OCI-LY1 (cell line): ENCODE data around the gene PTH1R.
A peak's percentile ranks its signal among the peaks of the same experiment; 100 is the strongest.

ENCODE experiments used
- H2AFZ ChIP-seq: fragments of 200-600 bp; sonication (generic), shearing (Covaris generic); 2 replicates; pipeline ENCODE4 v1.6.0; 2014; ENCODE audit warnings: antibody characterized with exemption, mild to moderate bottlenecking, low read length
- H3F3A ChIP-seq: fragments of 200-600 bp; sonication (generic), shearing (Covaris generic); 2 replicates; pipeline ENCODE4 v1.6.0; 2014; ENCODE audit warnings: mild to moderate bottlenecking, antibody characterized with exemption, low read length, moderate library complexity; ENCODE audit not compliant: insufficient read depth
- H3K27ac ChIP-seq: fragments of 200-600 bp; sonication (generic); 2 replicates; pipeline ENCODE4 v1.5.1; 2014; ENCODE audit warnings: low read length, mixed run types, mild to moderate bottlenecking, low read depth; ENCODE audit not compliant: poor library complexity, severe bottlenecking
- H3K27me3 ChIP-seq: fragments of 200-600 bp; sonication (generic); 2 replicates; pipeline ENCODE4 v1.6.0; 2014; ENCODE audit warnings: antibody characterized with exemption, mild to moderate bottlenecking, low read length, moderate library complexity; ENCODE audit not compliant: insufficient read depth
- H3K36me3 ChIP-seq: fragments of 200-600 bp; sonication (generic); 2 replicates; pipeline ENCODE4 v1.6.1; 2014; ENCODE audit warnings: mild to moderate bottlenecking, antibody characterized with exemption, low read length, moderate library complexity, mixed read lengths; ENCODE audit not compliant: insufficient read depth
- H3K4me1 ChIP-seq: fragments of 200-600 bp; sonication (generic); 2 replicates; pipeline ENCODE4 v1.5.1; 2014; ENCODE audit warnings: mild to moderate bottlenecking, low read length, moderate library complexity; ENCODE audit not compliant: insufficient read depth, severe bottlenecking
- H3K4me2 ChIP-seq: fragments of 200-600 bp; sonication (generic), shearing (Covaris generic); 2 replicates; pipeline ENCODE4 v1.6.1; 2014; ENCODE audit warnings: low read length
- H3K4me3 ChIP-seq: fragments of 200-600 bp; sonication (generic); 2 replicates; pipeline ENCODE4 v1.5.1; 2014; ENCODE audit warnings: low read length, low read depth, mild to moderate bottlenecking, mixed read lengths; ENCODE audit not compliant: poor library complexity, severe bottlenecking
- H3K79me2 ChIP-seq: fragments of 200-600 bp; shearing (Covaris generic); 2 replicates; pipeline ENCODE4 v1.6.1; 2016; ENCODE audit warnings: mixed run types, low read length, mixed read lengths; ENCODE audit not compliant: insufficient read depth
- H3K9ac ChIP-seq: fragments of 200-600 bp; sonication (generic), shearing (Covaris generic); 2 replicates; pipeline ENCODE4 v1.6.1; 2014; ENCODE audit warnings: mild to moderate bottlenecking, low read length, mixed read lengths
- H3K9me2 ChIP-seq: fragments of 200-600 bp; sonication (generic), shearing (Covaris generic); 2 replicates; pipeline ENCODE4 v1.6.1; 2014; ENCODE audit warnings: low read depth, mild to moderate bottlenecking, low read length, mixed read lengths
- H3K9me3 ChIP-seq: fragments of 200-600 bp; shearing (Covaris generic); 2 replicates; pipeline ENCODE4 v1.6.1; 2014; ENCODE audit warnings: low read length, mixed read lengths
- H4K20me1 ChIP-seq: fragments of 200-600 bp; sonication (generic), shearing (Covaris generic); 2 replicates; pipeline ENCODE4 v1.6.0; 2016; ENCODE audit warnings: mild to moderate bottlenecking, low read length; ENCODE audit not compliant: insufficient read depth
- EZH2 ChIP-seq: fragments of 200-600 bp; sonication (generic), shearing (Covaris generic); IDR thresholded peaks from 2 replicates; pipeline ENCODE4 v1.8.0; 2017; ENCODE audit warnings: borderline replicate concordance, mixed run types, mild to moderate bottlenecking, antibody characterized with exemption, low read length, moderate library complexity, mixed read lengths
- TF ChIP-seq, protein P1 (sequence below): fragments of 200-600 bp; sonication (generic), shearing (Covaris generic); IDR thresholded peaks from 2 replicates; pipeline ENCODE4 v1.5.1; 2017; ENCODE audit warnings: mild to moderate bottlenecking, antibody characterized with exemption, low read length, moderate library complexity, mixed read lengths

The PTH1R gene

DNA sequence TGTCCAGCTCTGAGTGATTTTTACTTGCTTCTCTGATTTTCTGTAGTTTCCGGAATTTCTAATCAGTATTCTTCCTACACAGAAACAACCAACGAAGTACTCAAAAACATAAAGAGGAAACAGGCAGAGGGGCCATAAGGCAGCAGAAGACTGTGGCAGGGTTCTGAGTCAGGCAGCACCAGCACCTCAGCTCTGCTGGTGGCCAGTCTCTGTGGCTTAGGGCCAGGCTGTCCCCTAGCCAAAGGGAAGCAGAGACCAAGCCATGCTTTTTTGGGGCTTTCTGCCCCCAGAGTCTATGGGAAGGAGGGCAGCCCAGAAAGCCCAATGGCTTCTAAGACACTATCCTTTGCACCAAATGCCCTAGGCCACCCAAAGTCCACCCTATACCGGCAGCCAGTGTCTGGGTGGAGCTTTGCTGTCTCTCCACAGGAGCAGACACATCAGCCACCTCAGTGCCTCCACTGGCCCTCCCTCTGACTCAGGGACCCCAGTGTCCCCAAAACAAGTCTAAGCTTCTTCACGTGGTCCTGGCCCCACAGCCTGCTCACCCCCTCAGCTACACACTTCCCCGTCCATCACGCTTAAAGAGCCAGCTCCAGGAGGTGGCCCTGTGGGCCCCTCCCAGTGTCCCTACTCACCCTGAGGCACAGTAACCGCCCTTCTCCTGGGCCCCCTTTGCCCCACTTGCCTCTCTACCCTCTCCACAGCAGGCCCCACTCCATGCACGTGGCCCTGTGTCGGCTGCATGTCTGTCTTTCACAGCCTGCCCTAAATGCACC lies 52.8 kb downstream of the PTH1R start:
- 0 out of 2 replicates have a peak, but pooled peaks cover 3% of the 10 kb centered on the region for H3K9me3 ChIP-seq
- peaks cover 52% of the 10 kb centered on the region for H3K36me3 ChIP-seq
- H3K4me1 ChIP-seq: peaks cover 95% of the 10 kb centered on the region
- no peak overlapping the region for H3K4me3 ChIP-seq
- H3K9ac ChIP-seq: peak overlapping the region; percentile 18; the same call in 1 of the 2 replicates
- H2AFZ ChIP-seq: no peak overlapping the region
- peak overlapping the region; percentile 96 for H3K27ac ChIP-seq
- H3K27me3 ChIP-seq: no peaks in the 10 kb centered on the region
- H4K20me1 ChIP-seq: no peaks in the 10 kb centered on the region
- TF ChIP-seq, protein P1, sequence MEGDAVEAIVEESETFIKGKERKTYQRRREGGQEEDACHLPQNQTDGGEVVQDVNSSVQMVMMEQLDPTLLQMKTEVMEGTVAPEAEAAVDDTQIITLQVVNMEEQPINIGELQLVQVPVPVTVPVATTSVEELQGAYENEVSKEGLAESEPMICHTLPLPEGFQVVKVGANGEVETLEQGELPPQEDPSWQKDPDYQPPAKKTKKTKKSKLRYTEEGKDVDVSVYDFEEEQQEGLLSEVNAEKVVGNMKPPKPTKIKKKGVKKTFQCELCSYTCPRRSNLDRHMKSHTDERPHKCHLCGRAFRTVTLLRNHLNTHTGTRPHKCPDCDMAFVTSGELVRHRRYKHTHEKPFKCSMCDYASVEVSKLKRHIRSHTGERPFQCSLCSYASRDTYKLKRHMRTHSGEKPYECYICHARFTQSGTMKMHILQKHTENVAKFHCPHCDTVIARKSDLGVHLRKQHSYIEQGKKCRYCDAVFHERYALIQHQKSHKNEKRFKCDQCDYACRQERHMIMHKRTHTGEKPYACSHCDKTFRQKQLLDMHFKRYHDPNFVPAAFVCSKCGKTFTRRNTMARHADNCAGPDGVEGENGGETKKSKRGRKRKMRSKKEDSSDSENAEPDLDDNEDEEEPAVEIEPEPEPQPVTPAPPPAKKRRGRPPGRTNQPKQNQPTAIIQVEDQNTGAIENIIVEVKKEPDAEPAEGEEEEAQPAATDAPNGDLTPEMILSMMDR: no peak
- no peak for TF ChIP-seq EZH2
- no peaks in the 10 kb centered on the region for H3K79me2 ChIP-seq
- H3K4me2 ChIP-seq: peak overlapping the region; percentile 33; the same call in 1 of the 2 replicates
- H3K9me2 ChIP-seq: no peaks in the 10 kb centered on the region
- peaks cover 9% of the 10 kb centered on the region; the same call in 1 of the 2 replicates for H3F3A ChIP-seq

DNA sequence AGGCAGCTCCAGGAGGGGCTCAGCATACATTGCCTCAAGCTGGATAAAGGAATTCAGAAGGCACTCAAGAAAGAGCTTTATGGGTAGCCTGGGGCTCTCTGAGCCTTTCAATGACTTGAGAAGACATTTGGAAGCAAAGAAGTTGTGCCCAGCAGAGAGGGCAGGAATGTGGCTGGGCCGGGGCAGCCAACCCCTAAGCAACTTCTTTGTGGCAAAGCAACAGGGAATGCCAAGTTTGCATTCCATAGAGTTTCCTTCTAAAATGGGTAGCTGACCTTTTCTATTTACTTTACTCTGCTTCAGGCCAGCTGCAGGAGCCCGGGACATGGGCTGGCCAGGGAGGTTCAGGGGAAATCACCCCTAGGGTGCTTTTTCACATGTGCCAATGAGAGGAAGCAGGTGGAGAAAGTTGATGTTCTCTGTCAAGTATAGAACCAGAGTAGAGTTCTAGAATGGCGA lies 53.5 kb downstream of the PTH1R start:
- no peaks in the 10 kb centered on the region for H4K20me1 ChIP-seq
- H3K4me1 ChIP-seq: peaks cover 92% of the 10 kb centered on the region
- peak overlapping the region; percentile 20; the same call in 1 of the 2 replicates for H3K4me2 ChIP-seq
- peak overlapping the region; percentile 96 for H3K27ac ChIP-seq
- H3K9ac ChIP-seq: peak overlapping the region; percentile 18; the same call in 1 of the 2 replicates
- H3K79me2 ChIP-seq: no peaks in the 10 kb centered on the region
- H2AFZ ChIP-seq: no peak overlapping the region
- H3K9me2 ChIP-seq: no peaks in the 10 kb centered on the region
- peaks cover 9% of the 10 kb centered on the region; the same call in 1 of the 2 replicates for H3F3A ChIP-seq
- TF ChIP-seq, protein P1: no peak
- no peak for TF ChIP-seq EZH2
- H3K9me3 ChIP-seq: 0 out of 2 replicates have a peak, but pooled peaks cover 3% of the 10 kb centered on the region
- H3K36me3 ChIP-seq: peaks cover 52% of the 10 kb centered on the region
- no peaks in the 10 kb centered on the region for H3K27me3 ChIP-seq
- no peak overlapping the region for H3K4me3 ChIP-seq

DNA sequence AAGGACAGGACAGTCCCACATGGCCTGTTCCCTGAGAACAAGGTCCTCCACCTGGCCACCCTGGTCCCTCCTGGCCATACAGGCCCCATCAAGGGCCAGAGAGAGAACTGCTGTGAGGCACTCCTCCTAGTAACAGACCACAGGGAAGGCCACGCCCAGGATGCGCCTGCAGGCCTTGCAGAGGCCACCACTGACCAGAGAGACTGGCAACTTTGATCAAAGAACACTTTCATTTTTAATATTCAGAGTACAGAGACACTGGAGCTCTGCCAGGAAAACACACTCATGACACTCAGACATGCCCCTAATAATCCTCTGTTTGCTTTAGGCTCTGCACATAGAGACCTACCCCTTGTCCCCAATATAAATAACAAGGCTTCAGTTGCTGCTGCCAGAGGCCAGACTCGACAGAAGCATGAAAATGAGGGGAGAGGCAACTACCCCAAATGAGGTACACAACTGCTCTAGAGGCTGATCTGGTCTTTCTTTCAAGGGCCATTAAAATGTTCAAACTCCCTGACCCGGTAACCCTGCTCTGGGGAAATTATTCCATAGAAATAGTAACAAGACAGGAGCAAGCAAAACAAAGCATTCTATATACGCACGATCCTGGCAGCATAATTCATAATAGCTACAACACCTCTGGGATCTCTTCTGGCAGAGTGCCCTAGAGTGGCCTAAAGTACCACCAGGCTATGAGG lies 54.3 kb downstream of the PTH1R start:
- H4K20me1 ChIP-seq: no peaks in the 10 kb centered on the region
- no peak overlapping the region; the same call in 1 of the 2 replicates for H3K9ac ChIP-seq
- no peaks in the 10 kb centered on the region for H3K9me2 ChIP-seq
- H3K79me2 ChIP-seq: no peaks in the 10 kb centered on the region
- H3K4me2 ChIP-seq: peak overlapping the region; percentile 20; the same call in 1 of the 2 replicates
- no peak overlapping the region for H2AFZ ChIP-seq
- H3K4me1 ChIP-seq: peaks cover 84% of the 10 kb centered on the region
- no peak overlapping the region for H3K4me3 ChIP-seq
- H3K9me3 ChIP-seq: 0 out of 2 replicates have a peak, but pooled peaks cover 3% of the 10 kb centered on the region
- TF ChIP-seq EZH2: no peak
- TF ChIP-seq, protein P1: no peak
- peaks cover 9% of the 10 kb centered on the region; the same call in 1 of the 2 replicates for H3F3A ChIP-seq
- H3K36me3 ChIP-seq: peaks cover 52% of the 10 kb centered on the region
- H3K27ac ChIP-seq: peak overlapping the region; percentile 96
- H3K27me3 ChIP-seq: no peaks in the 10 kb centered on the region
